Tibial artery (tissue), 4 donors: ENCODE measurements around the gene ACTC1.

ENCODE experiments used
- DNase-seq, 2 donors: peaks; one replicate each; pipeline ENCODE4 v3.0.0-alpha.2; 2019
- H3K27ac ChIP-seq, 2 donors: fragments of 200-600 bp; sonication (generic) in 1 of 2; 1 replicate in 1 of 2; 2 replicates in 1 of 2; pipeline ENCODE4 v1.5.1; 2018 to 2019; ENCODE audit warnings: mild to moderate bottlenecking in 1 of 2
- H3K27me3 ChIP-seq, 2 donors: fragments of 200-600 bp; sonication (generic) in 1 of 2; one replicate each; pipeline versions ENCODE4 v1.5.1 to v1.6.0; 2016 to 2019
- H3K36me3 ChIP-seq, 3 donors: fragments of 200-600 bp; sonication (generic) in 2 of 3; one replicate each; pipeline ENCODE4 v1.5.1; 2016 to 2019; ENCODE audit warnings: mild to moderate bottlenecking in 2 of 3
- H3K4me1 ChIP-seq, 4 donors: fragments of 200-600 bp; sonication (generic) in 2 of 4; 1 replicate in 3 of 4; 2 replicates in 1 of 4; pipeline ENCODE4 v1.5.1; 2016 to 2019
- H3K4me3 ChIP-seq, 2 donors: fragments of 200-600 bp; sonication (generic) in 1 of 2; 1 replicate in 1 of 2; 2 replicates in 1 of 2; pipeline ENCODE4 v1.5.1; 2018 to 2019; ENCODE audit warnings: mild to moderate bottlenecking in 2 of 2
- H3K9me3 ChIP-seq, 3 donors: fragments of 200-600 bp; sonication (generic) in 1 of 3; one replicate each; pipeline ENCODE4 v1.5.1; 2016 to 2019
- intact Hi-C: fragments of 100-400 bp; cut with DNase I; formaldehyde crosslinking; loops from one replicate; pipeline ENCODE4 v1.15.0; 2023; ENCODE audit warnings: low total_unique reads
- TF ChIP-seq, protein P1 (sequence below), 2 experiments: fragments of 200-600 bp in 1 of 2; fragments of 450-650 bp in 1 of 2; IDR thresholded peaks; one replicate each; pipeline ENCODE4 v1.5.1; 2017 to 2019; ENCODE audit warnings: antibody characterized with exemption in 2 of 2, mild to moderate bottlenecking in 1 of 2, moderate library complexity in 1 of 2

Gene ACTC1

DNA sequence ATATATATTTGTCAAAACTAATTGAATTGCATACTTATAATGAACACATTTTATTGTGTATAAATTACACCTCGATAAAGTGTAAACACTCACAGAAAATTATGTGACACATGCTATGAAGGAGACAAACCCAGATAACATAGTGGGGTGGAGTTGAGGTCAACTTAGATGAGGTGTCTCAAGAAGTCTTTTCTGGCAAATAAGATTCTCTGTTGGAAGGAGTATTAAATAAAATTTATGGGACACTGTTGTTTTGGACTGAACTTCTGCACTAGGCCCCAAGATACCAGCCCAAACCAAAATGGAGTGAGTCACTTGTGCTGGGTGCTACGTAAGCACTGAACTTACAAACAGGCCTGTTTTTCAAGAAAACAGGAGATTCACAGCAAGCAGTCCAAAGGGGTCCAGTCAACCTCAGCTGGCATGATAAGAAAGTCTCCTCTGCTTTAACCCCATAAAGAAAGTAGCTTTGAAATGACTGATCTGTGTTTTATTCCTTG lies 18.7 kb downstream of the ACTC1 start:
- H3K36me3 ChIP-seq: no peaks in the 10 kb centered on the region
- no peaks in the 10 kb centered on the region for H3K27me3 ChIP-seq
- intact Hi-C loops: no loop called here
- H3K4me3 ChIP-seq: no peak overlapping the region
- no peak for DNase-seq
- TF ChIP-seq, protein P1, sequence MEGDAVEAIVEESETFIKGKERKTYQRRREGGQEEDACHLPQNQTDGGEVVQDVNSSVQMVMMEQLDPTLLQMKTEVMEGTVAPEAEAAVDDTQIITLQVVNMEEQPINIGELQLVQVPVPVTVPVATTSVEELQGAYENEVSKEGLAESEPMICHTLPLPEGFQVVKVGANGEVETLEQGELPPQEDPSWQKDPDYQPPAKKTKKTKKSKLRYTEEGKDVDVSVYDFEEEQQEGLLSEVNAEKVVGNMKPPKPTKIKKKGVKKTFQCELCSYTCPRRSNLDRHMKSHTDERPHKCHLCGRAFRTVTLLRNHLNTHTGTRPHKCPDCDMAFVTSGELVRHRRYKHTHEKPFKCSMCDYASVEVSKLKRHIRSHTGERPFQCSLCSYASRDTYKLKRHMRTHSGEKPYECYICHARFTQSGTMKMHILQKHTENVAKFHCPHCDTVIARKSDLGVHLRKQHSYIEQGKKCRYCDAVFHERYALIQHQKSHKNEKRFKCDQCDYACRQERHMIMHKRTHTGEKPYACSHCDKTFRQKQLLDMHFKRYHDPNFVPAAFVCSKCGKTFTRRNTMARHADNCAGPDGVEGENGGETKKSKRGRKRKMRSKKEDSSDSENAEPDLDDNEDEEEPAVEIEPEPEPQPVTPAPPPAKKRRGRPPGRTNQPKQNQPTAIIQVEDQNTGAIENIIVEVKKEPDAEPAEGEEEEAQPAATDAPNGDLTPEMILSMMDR (IDR thresholded peaks at IDR 0.05): no peak
- no peaks in the 10 kb centered on the region for H3K4me1 ChIP-seq
- H3K9me3 ChIP-seq: no peaks in the 10 kb centered on the region
- H3K27ac ChIP-seq: no peak overlapping the region

DNA sequence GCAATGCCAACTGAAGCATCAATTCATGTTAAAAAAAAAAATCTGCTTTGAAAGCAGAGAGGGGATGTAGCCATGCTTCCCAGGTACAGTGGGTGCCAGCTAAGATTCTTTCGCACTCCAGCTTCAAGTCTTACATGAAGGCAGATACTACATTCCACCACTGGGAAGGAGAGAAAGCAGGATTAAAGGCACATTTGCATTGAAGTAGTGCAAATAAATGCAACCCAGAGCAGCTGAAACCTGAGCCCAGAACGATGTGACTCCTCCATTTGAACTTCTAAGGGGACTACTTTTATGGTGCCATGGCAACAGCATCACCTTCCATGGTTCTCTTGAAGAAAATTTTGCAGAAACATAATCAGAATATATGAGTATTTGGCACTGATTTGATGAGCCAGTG lies 21.4 kb downstream of the ACTC1 start:
- Histone ChIP-seq H3K9me3 (no peaks in the 10 kb centered on the region), H3K36me3 (no peaks in the 10 kb centered on the region), H3K4me3 (no peak overlapping the region), H3K4me1 (no peaks in the 10 kb centered on the region), H3K27ac (no peak overlapping the region), H3K27me3 (no peaks in the 10 kb centered on the region)
- TF ChIP-seq, protein P1 (IDR thresholded peaks at IDR 0.05): no peak
- intact Hi-C loops: loop anchor here (5.0 kb wide), 1 partner anchor 417 kb away; no protein-coding TSS in a partner anchor
- no peak for DNase-seq

DNA sequence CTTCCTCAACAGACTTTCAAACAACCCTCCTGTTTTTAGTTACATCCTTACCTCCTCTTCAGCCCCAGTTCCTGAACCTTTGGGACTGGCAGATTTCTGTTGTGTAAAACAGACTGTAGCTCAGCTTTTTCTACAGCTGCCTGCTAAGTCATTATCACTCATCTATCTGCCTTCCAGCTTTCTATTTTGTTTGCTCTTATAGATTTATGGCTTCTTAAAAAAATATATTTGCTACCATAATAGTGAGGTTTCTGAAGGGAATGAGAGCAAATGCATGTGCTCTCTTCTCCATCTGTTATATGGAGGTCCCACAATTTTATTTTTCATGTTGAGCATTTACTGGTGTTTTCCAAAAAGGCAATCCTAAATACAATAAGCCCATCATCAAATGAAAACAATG lies 22.3 kb downstream of the ACTC1 start:
- no peak for DNase-seq
- H3K36me3 ChIP-seq: no peaks in the 10 kb centered on the region
- TF ChIP-seq, protein P1 (IDR thresholded peaks at IDR 0.05): no peak
- no peak overlapping the region for H3K27ac ChIP-seq
- H3K4me1 ChIP-seq: no peaks in the 10 kb centered on the region
- no peaks in the 10 kb centered on the region for H3K9me3 ChIP-seq
- H3K4me3 ChIP-seq: no peak overlapping the region
- H3K27me3 ChIP-seq: no peaks in the 10 kb centered on the region
- intact Hi-C loops: loop anchor here (5.0 kb wide), 1 partner anchor 416 kb away; no protein-coding TSS in a partner anchor

DNA sequence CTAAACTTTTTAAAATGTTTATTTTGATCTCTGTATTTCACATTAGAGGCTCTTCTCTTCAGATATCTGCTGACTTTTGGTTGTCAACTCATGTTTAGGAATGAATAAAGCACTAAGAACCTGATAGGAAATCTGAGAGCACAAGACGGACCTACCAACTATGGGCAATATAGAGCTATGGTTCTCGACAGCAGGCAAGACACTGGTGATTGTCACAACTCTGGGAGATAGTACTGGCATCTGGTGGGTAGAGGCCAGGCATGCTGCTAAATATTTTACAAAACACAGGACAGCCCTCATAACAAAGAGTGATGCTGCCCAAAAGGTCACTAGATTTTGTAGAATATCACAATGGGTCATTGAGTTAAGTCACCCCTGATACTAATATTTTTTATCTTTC lies 23.0 kb downstream of the ACTC1 start:
- H3K36me3 ChIP-seq: no peaks in the 10 kb centered on the region
- TF ChIP-seq, protein P1 (IDR thresholded peaks at IDR 0.05): no peak
- H3K9me3 ChIP-seq: no peaks in the 10 kb centered on the region
- H3K27me3 ChIP-seq: no peaks in the 10 kb centered on the region
- H3K4me3 ChIP-seq: no peak overlapping the region
- intact Hi-C loops: loop anchor here (5.0 kb wide), 1 partner anchor 415 kb away; no protein-coding TSS in a partner anchor
- no peak for DNase-seq
- H3K27ac ChIP-seq: no peak overlapping the region
- no peaks in the 10 kb centered on the region for H3K4me1 ChIP-seq

DNA sequence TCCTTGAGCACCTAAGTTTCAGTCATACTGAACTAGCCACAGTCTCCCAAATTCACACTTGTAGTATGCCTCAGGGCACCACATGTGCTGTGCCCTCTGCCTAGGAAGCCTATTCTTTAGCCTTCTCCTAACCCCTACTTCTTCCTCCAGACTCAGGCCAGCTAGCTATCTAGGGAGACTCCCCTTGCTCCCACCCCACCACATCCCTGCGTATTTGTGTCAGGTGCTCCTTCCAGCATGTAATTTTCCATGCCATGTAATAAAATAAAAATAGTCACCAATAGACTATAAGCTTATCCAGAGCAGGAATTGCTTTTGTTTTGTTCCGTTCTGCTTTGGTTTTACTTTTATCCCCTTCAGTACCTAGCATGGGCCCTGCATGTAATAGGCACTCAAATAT lies 25.6 kb downstream of the ACTC1 start:
- Histone ChIP-seq H3K36me3 (no peaks in the 10 kb centered on the region), H3K27me3 (no peaks in the 10 kb centered on the region)

More for the DNA sequence above, 25.6 kb downstream of the ACTC1 start:
- H3K27ac ChIP-seq: no peak overlapping the region
- no peak for DNase-seq
- intact Hi-C loops: loop anchor here (5.0 kb wide), 1 partner anchor 412 kb away; no protein-coding TSS in a partner anchor
- TF ChIP-seq, protein P1 (IDR thresholded peaks at IDR 0.05): no peak
- H3K4me3 ChIP-seq: no peak overlapping the region
- H3K4me1 ChIP-seq: no peaks in the 10 kb centered on the region
- H3K9me3 ChIP-seq: no peaks in the 10 kb centered on the region
